T-cell (primary cell): ENCODE data around the gene ADD3. TPM values are rescaled to one million over a fixed set of nuclear protein-coding genes. Genes with fewer than 3 reads are reported as not detected.
A peak's percentile ranks its signal among the peaks of the same experiment; 100 is the strongest.

ENCODE experiments used
- ATAC-seq, 4 experiments: fragments of 200-7000 bp in 3 of 4; fragments of 150-1000 bp in 1 of 4; cut with Tn5 transposase; replicated peaks in 1 of 4; 1 replicate in 3 of 4; 2 replicates in 1 of 4; pipeline ENCODE4 v1.10.0; 2021; ENCODE audit warnings: moderate library complexity in 3 of 4, mild to moderate bottlenecking in 2 of 4, moderate number of reproducible peaks in 1 of 4
- CTCF ChIA-PET, 2 donors: fragments of 300-600 bp; sonication (Branson Sonifier 250); formaldehyde crosslinking; loops; one replicate each; lab custom pipeline; 2022; ENCODE audit warnings: antibody characterized with exemption in 2 of 2; lab: Charles Lee
- POLR2A ChIA-PET, 2 donors: fragments of 300-600 bp; sonication (Branson Sonifier 250); formaldehyde crosslinking; loops; one replicate each; lab custom pipeline; 2022; ENCODE audit warnings: antibody characterized with exemption in 2 of 2; lab: Charles Lee
- DNase-seq, 35 experiments: peaks; one replicate each; pipeline versions ENCODE4 v3.0.0 to v3.0.0-alpha.2; 2013 to 2023
- H3K27ac ChIP-seq: one replicate; pipeline ENCODE4 v1.5.1; 2013; ENCODE audit warnings: low read length
- H3K27me3 ChIP-seq, 2 experiments: replicated peaks in 1 of 2; 1 replicate in 1 of 2; 2 replicates in 1 of 2; pipeline versions ENCODE4 v1.6.1 to v1.7.0; 2013; ENCODE audit warnings: low read length in 1 of 2, mixed read lengths in 1 of 2; ENCODE audit not compliant: control insufficient read depth in 2 of 2, insufficient read depth in 2 of 2; ENCODE audit errors: extremely low read depth in 1 of 2
- H3K36me3 ChIP-seq, 2 donors: 1 replicate in 1 of 2; 2 replicates in 1 of 2; pipeline versions ENCODE4 v1.6.1 to v1.7.0; 2013; ENCODE audit warnings: low read length in 1 of 2; ENCODE audit not compliant: control insufficient read depth in 2 of 2, insufficient read depth in 1 of 2; ENCODE audit errors: extremely low read depth in 1 of 2
- H3K4me1 ChIP-seq, 2 experiments: 1 replicate in 1 of 2; 2 replicates in 1 of 2; pipeline versions ENCODE4 v1.6.1 to v1.7.0; 2013; ENCODE audit warnings: low read length in 2 of 2, mixed read lengths in 1 of 2; ENCODE audit not compliant: insufficient read depth in 2 of 2, control insufficient read depth in 1 of 2; ENCODE audit errors: extremely low read depth in 1 of 2
- H3K4me3 ChIP-seq, 2 donors: 1 replicate in 1 of 2; 2 replicates in 1 of 2; pipeline versions ENCODE4 v1.5.1 to v1.7.0; 2013; ENCODE audit warnings: mild to moderate bottlenecking in 2 of 2, low read length in 1 of 2, moderate library complexity in 1 of 2; ENCODE audit not compliant: control insufficient read depth in 1 of 2; ENCODE audit errors: extremely low read depth in 1 of 2
- H3K9me3 ChIP-seq: 2 replicates; pipeline ENCODE4 v1.7.0; 2013
- H3K27ac Mint-ChIP-seq, 2 donors: one replicate each; pipeline ENCODE4 v1.8.0; 2020 to 2021; ENCODE audit warnings: mild to moderate bottlenecking in 2 of 2, mixed read lengths in 2 of 2
- H3K27me3 Mint-ChIP-seq, 2 donors: one replicate each; pipeline ENCODE4 v1.8.0; 2021 to 2022; ENCODE audit warnings: mixed read lengths in 2 of 2
- H3K36me3 Mint-ChIP-seq: one replicate; pipeline ENCODE4 v1.8.0; 2021; ENCODE audit warnings: mixed read lengths
- H3K4me1 Mint-ChIP-seq, 3 donors: one replicate each; pipeline ENCODE4 v1.8.0; 2020 to 2022; ENCODE audit warnings: mixed read lengths in 3 of 3, mild to moderate bottlenecking in 1 of 3
- H3K4me3 Mint-ChIP-seq, 3 donors: one replicate each; pipeline ENCODE4 v1.8.0; 2020 to 2022; ENCODE audit warnings: mild to moderate bottlenecking in 3 of 3, mixed read lengths in 3 of 3, moderate library complexity in 3 of 3
- H3K9me3 Mint-ChIP-seq, 3 donors: one replicate each; pipeline ENCODE4 v1.8.0; 2020 to 2022; ENCODE audit warnings: mixed read lengths in 3 of 3
- WGBS: methylation state at CpG from one replicate; pipeline ENCODE4 v1.1.5; 2013; ENCODE audit warnings: missing lambda C conversion rate; ENCODE audit not compliant: insufficient coverage; 5-methylcytosine and 5-hydroxymethylcytosine counted together
- total RNA-seq, 35 experiments: library from RNA in 6 of 35; stranded (reverse) in 6 of 35; fragments of 120-200 nt in 1 of 35; gene quantifications; one replicate each; pipeline versions ENCODE4 v1.2.1 to v1.2.4 and lab custom pipeline; 2013 to 2026

ADD3 gene
- total RNA-seq, 5 donors from 2014 or later (not counting 1 experiment from before 2014, with no cell fraction given) = 296 to 481 (median 303) TPM

DNA sequence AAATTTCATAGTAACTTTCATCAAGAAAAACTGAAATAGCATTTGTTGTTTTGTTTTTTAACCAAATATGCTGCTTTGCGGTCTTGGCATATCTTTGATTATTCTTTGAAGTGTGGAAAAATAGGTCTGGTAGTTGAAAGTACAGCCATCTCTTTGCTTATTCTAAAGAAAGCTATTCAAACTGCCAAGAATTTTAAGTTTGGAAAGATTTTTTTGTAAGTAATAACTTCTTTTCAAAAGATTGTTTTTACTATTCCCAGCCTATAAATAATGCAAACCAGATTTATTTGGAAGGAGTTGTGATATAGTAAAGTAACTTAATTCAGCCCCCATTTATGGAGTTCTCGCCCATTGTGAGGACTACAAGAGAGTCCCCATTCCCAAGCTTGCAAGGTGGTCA lies 87.0 kb downstream of the ADD3 start:
- CTCF ChIA-PET = interaction anchor here (0.6 to 1.1 kb wide), 3 partner anchors 11 to 568 kb away, joined by 3 to 4 read pairs (median 3); no protein-coding TSS in a partner anchor
- POLR2A ChIA-PET = interaction anchor here (0.6 to 1.1 kb wide), 3 partner anchors 11 to 133 kb away, joined by 3 to 5 read pairs (median 3); no protein-coding TSS in a partner anchor
- peaks cover 10 to 11% of the 10 kb centered on the region in 2 experiments for H3K4me1 ChIP-seq

DNA sequence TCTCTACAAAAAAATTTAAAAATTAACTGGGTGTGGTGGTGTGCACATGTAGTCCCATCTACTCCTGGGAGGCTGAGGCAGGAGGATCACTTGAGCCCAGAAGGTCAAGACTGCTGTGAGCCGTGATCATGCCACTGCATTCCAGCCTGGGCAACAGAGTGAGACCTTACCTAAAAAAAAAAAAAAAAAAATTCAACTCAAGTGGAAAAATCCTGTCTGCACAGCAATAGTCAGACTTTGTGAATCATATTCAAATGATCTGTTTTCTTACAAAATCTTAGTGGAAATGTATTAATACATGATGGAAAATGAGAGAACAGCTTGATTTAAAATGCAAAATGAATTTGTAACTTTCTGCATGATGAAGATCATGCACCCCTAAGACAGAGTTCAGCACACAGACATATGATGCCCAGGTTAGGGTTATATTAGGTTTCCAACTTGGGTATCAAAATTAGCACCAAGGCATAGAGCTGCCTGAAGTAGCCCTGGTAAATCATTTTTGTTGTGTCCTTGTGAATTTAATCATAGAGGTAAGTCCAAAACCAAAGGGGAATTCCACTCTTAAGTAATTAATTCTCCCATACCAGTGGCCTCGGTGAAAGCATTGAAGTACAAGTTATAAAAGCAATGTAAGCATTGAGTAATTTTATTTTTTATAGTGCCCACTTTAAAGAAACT lies 93.8 kb downstream of the ADD3 start:
- no peak overlapping the region for H3K4me3 ChIP-seq
- ChIA-PET POLR2A (interaction anchor here in 1 of 2 donors (0.5 to 0.7 kb wide), 2 partner anchors 90 to 825 kb away, joined by 3 to 7 read pairs; no protein-coding TSS in a partner anchor), CTCF (no interaction called here)
- H3K27ac ChIP-seq = no peak overlapping the region
- H3K9me3 Mint-ChIP-seq = no peaks in the 10 kb centered on the region
- DNase-seq = no peak
- WGBS = 67% methylated on average over 1 of the region's 2 CpGs
- H3K36me3 ChIP-seq = peaks cover 0 to 53% of the 10 kb centered on the region in 2 donors
- H3K4me1 ChIP-seq = peaks cover 0 to 8% of the 10 kb centered on the region in 2 experiments
- peaks cover 34% of the 10 kb centered on the region for H3K36me3 Mint-ChIP-seq
- peaks cover 65 to 75% (median 75%) of the 10 kb centered on the region in 3 donors for H3K4me1 Mint-ChIP-seq
- H3K27ac Mint-ChIP-seq = peak overlapping the region; percentile 66 to 68
- no peak overlapping the region for H3K4me3 Mint-ChIP-seq
- ATAC-seq = no peak
- no peaks in the 10 kb centered on the region for H3K27me3 Mint-ChIP-seq
- no peaks in the 10 kb centered on the region for H3K9me3 ChIP-seq
- no peaks in the 10 kb centered on the region for H3K27me3 ChIP-seq

More for the DNA sequence above, 87.0 kb downstream of the ADD3 start:
- H3K9me3 ChIP-seq = no peaks in the 10 kb centered on the region
- no peak overlapping the region for H3K4me3 ChIP-seq
- DNase-seq = no peak
- no peak overlapping the region for H3K27ac Mint-ChIP-seq
- WGBS = no CpG with 5 or more reads among the region's 2 CpGs
- H3K27me3 ChIP-seq = no peaks in the 10 kb centered on the region
- H3K4me1 Mint-ChIP-seq = peaks cover 79 to 86% (median 82%) of the 10 kb centered on the region in 3 donors
- H3K9me3 Mint-ChIP-seq = no peaks in the 10 kb centered on the region
- H3K27me3 Mint-ChIP-seq = no peaks in the 10 kb centered on the region
- no peaks in the 10 kb centered on the region for H3K36me3 ChIP-seq
- H3K36me3 Mint-ChIP-seq = peaks cover 18% of the 10 kb centered on the region
- no peak for ATAC-seq
- H3K4me3 Mint-ChIP-seq = no peak overlapping the region
- H3K27ac ChIP-seq = no peak overlapping the region

DNA sequence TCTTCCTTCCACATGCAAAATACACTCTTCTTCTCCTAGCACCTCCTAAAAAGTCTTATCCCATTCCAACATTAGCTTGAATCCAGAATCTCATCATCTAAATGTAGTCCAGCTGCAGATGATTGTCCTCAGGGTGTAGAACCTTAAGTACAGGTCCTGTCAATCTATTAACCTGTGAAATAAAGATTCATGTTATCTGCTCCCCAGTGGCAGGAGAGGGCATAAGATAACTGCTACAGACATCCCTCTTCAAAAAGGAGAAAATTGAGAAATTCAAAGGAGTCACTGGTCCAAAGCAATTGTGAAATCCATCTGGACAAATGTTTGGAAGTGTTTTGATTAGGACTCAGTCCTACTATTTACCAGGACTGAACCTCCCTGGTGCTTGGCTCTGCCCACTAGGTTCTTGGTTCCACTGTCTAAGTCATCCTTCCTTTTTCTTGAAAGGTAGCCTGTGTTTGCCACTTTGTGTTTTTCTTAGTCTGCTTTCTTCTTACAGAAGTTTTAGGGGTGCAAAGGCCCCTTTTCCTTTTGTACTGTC lies 96.2 kb downstream of the ADD3 start:
- H3K36me3 Mint-ChIP-seq = peaks cover 45% of the 10 kb centered on the region
- peaks cover 54 to 73% (median 71%) of the 10 kb centered on the region in 3 donors for H3K4me1 Mint-ChIP-seq
- Histone ChIP-seq H3K27ac (no peak overlapping the region), H3K36me3 (peaks cover 0 to 65% of the 10 kb centered on the region in 2 donors), H3K4me1 (peaks cover 0 to 4% of the 10 kb centered on the region in 2 experiments), H3K9me3 (no peaks in the 10 kb centered on the region), H3K27me3 (no peaks in the 10 kb centered on the region), H3K4me3 (no peak overlapping the region)
- no peaks in the 10 kb centered on the region for H3K27me3 Mint-ChIP-seq
- H3K9me3 Mint-ChIP-seq = no peaks in the 10 kb centered on the region
- ATAC-seq = peak in 2 of 4 experiments; percentile 30 to 37
- peak overlapping the region; percentile 68 to 86 for H3K27ac Mint-ChIP-seq
- ChIA-PET POLR2A (no interaction called here), CTCF (interaction anchor here (0.7 to 2.1 kb wide), 2 partner anchors 10 to 220 kb away, joined by 3 to 6 read pairs; no protein-coding TSS in a partner anchor)
- no peak overlapping the region for H3K4me3 Mint-ChIP-seq
- no peak for DNase-seq

DNA sequence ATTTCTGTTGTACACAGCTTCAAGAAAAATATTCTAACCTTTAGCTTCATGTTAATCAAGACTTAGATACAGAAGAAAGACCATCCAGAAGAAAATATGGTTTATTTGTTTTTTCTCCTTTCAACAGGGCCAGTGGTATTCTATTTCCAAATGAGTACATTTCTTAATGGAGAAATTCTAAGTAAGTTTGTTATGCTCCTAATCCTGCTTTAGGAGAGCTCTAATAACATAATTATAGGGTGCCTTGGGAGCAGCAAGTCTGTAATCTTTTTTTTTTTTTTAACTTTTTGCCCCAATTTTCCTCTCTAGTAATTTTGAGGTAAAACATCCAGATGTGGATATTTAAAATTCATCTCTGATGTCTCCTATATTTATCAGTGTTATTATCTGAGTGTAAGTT lies 98.1 kb downstream of the ADD3 start:
- ChIA-PET CTCF (interaction anchor here in 1 of 2 donors (0.7 to 1.5 kb wide), 2 partner anchors 128 to 445 kb away, joined by 4 to 5 read pairs; no protein-coding TSS in a partner anchor), POLR2A (interaction anchor here in 1 of 2 donors (0.5 to 0.6 kb wide), 2 partner anchors 17 to 31 kb away, joined by 3 read pairs; no protein-coding TSS in a partner anchor)
- Histone ChIP-seq H3K9me3 (no peaks in the 10 kb centered on the region), H3K4me3 (no peak overlapping the region), H3K4me1 (peaks cover 0 to 2% of the 10 kb centered on the region in 2 experiments), H3K27me3 (no peaks in the 10 kb centered on the region), H3K36me3 (peaks cover 0 to 70% of the 10 kb centered on the region in 2 donors), H3K27ac (no peak overlapping the region)
- ATAC-seq (no peak), DNase-seq (no peak)
- Mint-ChIP-seq H3K9me3 (no peaks in the 10 kb centered on the region), H3K27ac (peak overlapping the region; percentile 58 to 61), H3K36me3 (peaks cover 47% of the 10 kb centered on the region), H3K27me3 (no peaks in the 10 kb centered on the region), H3K4me1 (peaks cover 46 to 74% (median 73%) of the 10 kb centered on the region in 3 donors), H3K4me3 (no peak overlapping the region)

DNA sequence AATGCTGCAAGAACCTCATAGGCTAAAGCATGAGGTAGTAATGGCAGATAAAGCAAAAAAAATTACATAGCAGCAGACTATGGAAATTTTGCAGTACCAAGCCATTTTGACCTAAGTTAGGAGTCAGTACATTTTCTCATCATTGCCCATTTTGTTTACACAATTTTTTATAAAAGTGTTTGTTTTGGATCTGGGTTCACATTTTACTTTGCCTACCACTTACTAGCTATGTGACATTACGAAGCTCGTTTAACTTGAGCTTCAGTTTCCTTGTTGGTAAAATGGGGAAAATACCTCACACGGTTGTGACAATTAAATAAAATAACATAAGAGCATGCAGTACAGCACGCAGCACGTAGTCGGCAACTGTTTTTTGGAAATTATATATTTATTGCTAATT lies 99.6 kb downstream of the ADD3 start:
- Mint-ChIP-seq H3K9me3 (no peaks in the 10 kb centered on the region), H3K4me3 (no peak overlapping the region), H3K27ac (peak overlapping the region in 1 of 2 donors; percentile 24), H3K36me3 (peaks cover 38% of the 10 kb centered on the region), H3K27me3 (no peaks in the 10 kb centered on the region), H3K4me1 (peaks cover 31 to 60% (median 59%) of the 10 kb centered on the region in 3 donors)
- peaks cover 0 to 65% of the 10 kb centered on the region in 2 donors for H3K36me3 ChIP-seq
- ChIA-PET CTCF (interaction anchor here in 1 of 2 donors (0.6 to 2.1 kb wide), 2 partner anchors 11 to 133 kb away, joined by 4 to 6 read pairs; no protein-coding TSS in a partner anchor), POLR2A (interaction anchor here in 1 of 2 donors (0.5 to 0.8 kb wide), 2 partner anchors 34 to 188 kb away, joined by 4 to 7 read pairs; no protein-coding TSS in a partner anchor)
- no CpG with 5 or more reads among the region's 6 CpGs for WGBS
- H3K4me3 ChIP-seq = no peak overlapping the region
- DNase-seq (no peak), ATAC-seq (no peak)
- peaks cover 0 to 2% of the 10 kb centered on the region in 2 experiments for H3K4me1 ChIP-seq
- H3K27me3 ChIP-seq = no peaks in the 10 kb centered on the region
- H3K27ac ChIP-seq = no peak overlapping the region
- no peaks in the 10 kb centered on the region for H3K9me3 ChIP-seq

DNA sequence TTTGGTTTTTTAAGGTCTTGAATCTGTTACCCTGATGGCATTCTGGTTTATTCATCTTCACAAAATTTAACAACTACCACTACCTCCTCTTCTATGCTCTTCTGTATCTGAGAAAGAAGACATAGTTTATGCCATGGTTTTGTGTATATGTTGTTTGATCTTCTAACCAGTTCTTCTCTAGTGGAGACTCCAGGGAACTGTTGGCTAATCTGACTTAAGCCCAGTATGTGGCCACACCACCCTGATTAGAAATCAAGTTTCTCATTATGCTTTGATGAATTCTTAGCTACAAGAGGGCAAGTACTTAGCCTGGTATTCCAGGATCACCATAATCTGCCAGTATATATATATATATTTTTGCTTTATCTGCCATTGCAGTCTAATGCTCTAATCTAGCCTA lies 100.1 kb downstream of the ADD3 start:
- H3K36me3 Mint-ChIP-seq = peaks cover 40% of the 10 kb centered on the region

More for the DNA sequence above, 100.1 kb downstream of the ADD3 start:
- ChIA-PET POLR2A (no interaction called here), CTCF (interaction anchor here in 1 of 2 donors (0.6 to 2.1 kb wide), 5 partner anchors 9 to 224 kb away, joined by 3 to 6 read pairs (median 4); no protein-coding TSS in a partner anchor)
- H3K4me1 Mint-ChIP-seq = peaks cover 31 to 59% (median 59%) of the 10 kb centered on the region in 3 donors
- peak in 1 of 4 experiments; percentile 47 for ATAC-seq
- peaks cover 0 to 2% of the 10 kb centered on the region in 2 experiments for H3K4me1 ChIP-seq
- H3K27ac ChIP-seq = no peak overlapping the region
- H3K36me3 ChIP-seq = peaks cover 1 to 65% of the 10 kb centered on the region in 2 donors
- no peaks in the 10 kb centered on the region for H3K9me3 ChIP-seq
- no peaks in the 10 kb centered on the region for H3K9me3 Mint-ChIP-seq
- peak overlapping the region; percentile 24 to 61 for H3K27ac Mint-ChIP-seq
- H3K27me3 ChIP-seq = no peaks in the 10 kb centered on the region
- H3K4me3 Mint-ChIP-seq = no peak overlapping the region
- no peaks in the 10 kb centered on the region for H3K27me3 Mint-ChIP-seq
- DNase-seq = no peak
- H3K4me3 ChIP-seq = no peak overlapping the region
